Stomach (tissue), 9 donors: ENCODE data around the gene ZFYVE26. TPM values are rescaled to one million over a fixed set of nuclear protein-coding genes. Genes with fewer than 3 reads are reported as not detected.

Experiments used
- DNase-seq, 2 donors: peaks; one replicate each; pipeline versions ENCODE4 v3.0.0 to v3.0.0-alpha.2; 2013 to 2019
- H3K27ac ChIP-seq, 5 donors: fragments of 200-600 bp in 4 of 5; sonication (generic) in 4 of 5; one replicate each; pipeline ENCODE4 v1.5.1; 2013 to 2019; ENCODE audit warnings: mild to moderate bottlenecking in 1 of 5, moderate library complexity in 1 of 5
- H3K27me3 ChIP-seq, 3 donors: fragments of 200-600 bp; sonication (generic); one replicate each; pipeline ENCODE4 v1.5.1; 2017 to 2019; ENCODE audit warnings: mixed run types in 1 of 3
- H3K36me3 ChIP-seq, 4 donors: fragments of 200-600 bp; sonication (generic); 1 replicate in 3 of 4; 2 replicates in 1 of 4; pipeline ENCODE4 v1.5.1; 2016 to 2019
- H3K4me1 ChIP-seq, 4 donors: fragments of 200-600 bp; sonication (generic); one replicate each; pipeline ENCODE4 v1.5.1; 2016 to 2019
- H3K4me3 ChIP-seq, 4 donors: fragments of 200-600 bp; sonication (generic) in 3 of 4; one replicate each; pipeline ENCODE4 v1.5.1; 2016 to 2019; ENCODE audit warnings: mild to moderate bottlenecking in 1 of 4
- H3K9me3 ChIP-seq, 4 donors: fragments of 200-600 bp; sonication (generic); one replicate each; pipeline ENCODE4 v1.5.1; 2016 to 2019
- CTCF ChIP-seq, 7 experiments: fragments of 450-650 bp in 4 of 7; fragments of 200-600 bp in 3 of 7; sonication (generic) in 3 of 7; IDR thresholded peaks; one replicate each; pipeline ENCODE4 v1.5.1; 2016 to 2019; ENCODE audit warnings: antibody characterized with exemption in 7 of 7, control low read depth in 2 of 7, mild to moderate bottlenecking in 1 of 7
- EP300 ChIP-seq: sonication (generic); formaldehyde crosslinking; IDR thresholded peaks from one replicate; pipeline ENCODE4 v1.6.1; 2017; ENCODE audit warnings: antibody characterized with exemption
- POLR2A ChIP-seq, 4 donors: fragments of 450-650 bp; IDR thresholded peaks; one replicate each; pipeline ENCODE4 v1.6.1; 2016; ENCODE audit warnings: antibody characterized with exemption in 4 of 4, control low read depth in 2 of 4, mild to moderate bottlenecking in 1 of 4, moderate library complexity in 1 of 4
- POLR2AphosphoS5 ChIP-seq, 3 donors: sonication (generic); formaldehyde crosslinking; IDR thresholded peaks; one replicate each; pipeline ENCODE4 v1.6.1; 2016; ENCODE audit warnings: antibody characterized with exemption in 3 of 3
- WGBS, 5 donors: extraction: QIAGEN DNeasy Blood & Tissue Kit in 3 of 5; methylation state at CpG; one replicate each; pipeline versions ENCODE4 v1.1.5 to v1.1.7; 2013 to 2018; 5-methylcytosine and 5-hydroxymethylcytosine counted together
- intact Hi-C: fragments of 100-400 bp; cut with DNase I; formaldehyde crosslinking; loops from one replicate; pipeline ENCODE4 v1.15.1; 2023; ENCODE audit warnings: low total_unique reads
- polyA plus RNA-seq, 3 donors: library from polyadenylated mRNA; stranded (reverse); fragments of 200-250 nt; gene quantifications; one replicate each; pipeline ENCODE4 v1.2.3, GENCODE V29; 2013
- total RNA-seq, 5 donors: library from RNA; depleted of rRNA; stranded (reverse); fragments of >200 nt; gene quantifications; one replicate each; pipeline versions ENCODE4 v1.1.0 to v1.2.3, GENCODE V29; 2014 to 2016
- donor health status: healthy with polysubstance abuse.
- donor health status: Bipolar disorder and iron deficiency.
- donor health status: healthy.

ZFYVE26 gene
- total and polyA plus RNA-seq, 8 donors = 2.1 to 201 (median 20.8) TPM

- no peak for DNase-seq
- no peak overlapping the region for H3K4me3 ChIP-seq
- H3K27me3 ChIP-seq = no peaks in the 10 kb centered on the region
- WGBS, 5 donors = 86 to 97% (median 96%) methylated on average over 9 of the region's 9 CpGs
- TF ChIP-seq CTCF (IDR thresholded peaks at IDR 0.05) = no peak
- no peak for TF ChIP-seq POLR2A (IDR thresholded peaks at IDR 0.05)
- TF ChIP-seq POLR2AphosphoS5 (IDR thresholded peaks at IDR 0.05) = no peak
- TF ChIP-seq EP300 = no peak
- no peaks in the 10 kb centered on the region for H3K9me3 ChIP-seq
- no peak overlapping the region for H3K27ac ChIP-seq
- peaks cover 0 to 32% (median 5%) of the 10 kb centered on the region in 4 donors for H3K4me1 ChIP-seq
- H3K36me3 ChIP-seq = no peaks in the 10 kb centered on the region
- intact Hi-C loops = no loop called here
Observed at GRCh38 chr14:67850066-67850830, 33.9 kb upstream of the ZFYVE26 start.

- H3K36me3 ChIP-seq = no peaks in the 10 kb centered on the region
- H3K4me3 ChIP-seq = no peak overlapping the region
- DNase-seq = no peak
- H3K9me3 ChIP-seq = no peaks in the 10 kb centered on the region
- H3K4me1 ChIP-seq = no peaks in the 10 kb centered on the region
- intact Hi-C loops = no loop called here
- H3K27ac ChIP-seq = no peak overlapping the region
- TF ChIP-seq EP300 (no peak), CTCF (IDR thresholded peaks at IDR 0.05) (no peak), POLR2A (IDR thresholded peaks at IDR 0.05) (no peak), POLR2AphosphoS5 (IDR thresholded peaks at IDR 0.05) (no peak)
- H3K27me3 ChIP-seq = no peaks in the 10 kb centered on the region
- 92 to 99% (median 95%) methylated on average over 8 to 17 of the region's 17 CpGs for WGBS, 5 donors
Observed at GRCh38 chr14:67846029-67846610, 29.7 kb upstream of the ZFYVE26 start.

GRCh38 chr14:67837011-67837624, 20.7 kb upstream of the ZFYVE26 start:
- no peak overlapping the region for H3K27ac ChIP-seq
- TF ChIP-seq CTCF (IDR thresholded peaks at IDR 0.05) (peak in 5 of 7 experiments; percentile 32 to 83 (median 60)), POLR2A (IDR thresholded peaks at IDR 0.05) (no peak)
- DNase-seq = peak; percentile 63 to 90

GRCh38 chr14:67835596-67835995, 19.2 kb upstream of the ZFYVE26 start:
- no peak overlapping the region for H3K27ac ChIP-seq
- H3K4me1 ChIP-seq = peaks cover 0 to 14% (median 0%) of the 10 kb centered on the region in 4 donors
- no peak overlapping the region for H3K4me3 ChIP-seq
- TF ChIP-seq POLR2AphosphoS5 (IDR thresholded peaks at IDR 0.05) = no peak
- TF ChIP-seq CTCF (IDR thresholded peaks at IDR 0.05) = no peak
- TF ChIP-seq POLR2A (IDR thresholded peaks at IDR 0.05) = no peak
- no peak for TF ChIP-seq EP300
- no peaks in the 10 kb centered on the region for H3K9me3 ChIP-seq
- no peaks in the 10 kb centered on the region for H3K27me3 ChIP-seq
- intact Hi-C loops = no loop called here
- DNase-seq = no peak
- no peaks in the 10 kb centered on the region for H3K36me3 ChIP-seq

More at GRCh38 chr14:67837011-67837624, 20.7 kb upstream of the ZFYVE26 start:
- no peaks in the 10 kb centered on the region for H3K9me3 ChIP-seq
- no peaks in the 10 kb centered on the region for H3K36me3 ChIP-seq
- 7 to 14% (median 12%) methylated on average over 2 of the region's 2 CpGs for WGBS, 5 donors
- no peak overlapping the region for H3K4me3 ChIP-seq
- no peaks in the 10 kb centered on the region for H3K27me3 ChIP-seq
- intact Hi-C loops = no loop called here
- peaks cover 0 to 14% (median 0%) of the 10 kb centered on the region in 4 donors for H3K4me1 ChIP-seq
